Left kidney (tissue), 2 donors: ENCODE data around the gene FMN2. TPM values are rescaled to one million over a fixed set of nuclear protein-coding genes. Genes with fewer than 3 reads are reported as not detected.
A peak's percentile ranks its signal among the peaks of the same experiment; 100 is the strongest.

Source experiments
- DNase-seq: peaks from one replicate; pipeline ENCODE4 v3.0.0-alpha.2; 2013
- polyA plus RNA-seq: library from polyadenylated mRNA; unstranded; fragments of 120-200 nt; gene quantifications from one replicate; pipeline ENCODE4 v1.2.1, GENCODE V29; 2013; ENCODE audit not compliant: insufficient read length

FMN2 gene
- polyA plus RNA-seq, 1 donor: 6.9 TPM

DNA sequence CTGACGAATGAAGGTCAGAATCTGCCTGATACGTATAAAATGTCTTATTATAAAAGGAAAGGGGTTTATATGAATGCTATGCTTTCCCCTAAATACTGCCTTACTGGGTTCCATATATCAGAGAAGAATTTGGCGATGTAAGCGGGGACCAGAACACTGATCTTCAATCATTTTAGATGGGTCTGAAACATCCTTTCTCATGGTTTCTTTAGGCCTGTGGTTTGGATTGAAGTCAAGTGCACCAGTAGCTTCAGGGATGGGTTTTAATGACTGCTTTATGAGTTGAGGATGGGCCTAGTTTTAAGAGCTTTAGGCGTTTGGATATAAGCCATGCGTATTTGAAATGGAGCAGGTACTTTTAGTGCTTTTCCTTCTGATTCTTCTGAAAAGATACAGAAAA lies 6.9 kb downstream of the FMN2 start:
- no peak for DNase-seq

DNA sequence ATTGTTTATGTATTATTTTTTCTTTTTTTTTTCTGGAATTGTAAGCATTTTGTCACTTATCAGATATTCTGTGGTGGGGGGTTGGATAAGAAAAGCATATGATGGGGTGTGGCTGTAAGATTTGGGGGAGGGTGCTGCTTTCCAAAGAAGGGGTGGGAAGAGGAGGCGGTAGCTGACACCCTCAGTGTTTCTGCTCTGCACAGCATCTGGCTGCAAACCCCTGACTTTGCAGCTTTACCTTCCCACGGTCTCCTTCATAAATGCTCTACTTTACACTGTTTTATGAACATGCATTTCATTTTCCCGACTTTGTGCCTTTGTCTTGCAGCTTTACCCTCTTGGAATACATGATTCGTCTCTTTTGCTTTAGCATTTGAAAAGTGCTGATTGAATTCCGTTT lies 7.6 kb downstream of the FMN2 start:
- DNase-seq: no peak

DNA sequence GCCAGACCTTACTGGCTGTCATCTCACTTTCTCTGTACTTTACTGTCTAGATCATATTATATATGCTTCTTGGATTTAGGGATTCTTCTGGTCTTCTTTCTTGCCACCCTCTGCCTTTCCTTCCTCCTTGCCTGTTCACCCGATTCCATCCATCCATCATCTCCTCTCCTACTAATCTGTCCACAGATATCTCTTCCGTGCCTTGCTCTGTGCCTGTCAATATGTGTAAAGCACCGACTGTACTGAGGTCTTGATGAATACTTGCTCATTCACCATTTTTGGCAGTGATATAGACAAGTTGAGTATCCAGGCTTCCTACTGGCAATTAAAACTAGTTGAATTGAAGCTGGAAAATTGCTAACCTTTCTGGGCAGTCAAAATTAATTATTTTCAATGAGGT lies 8.1 kb downstream of the FMN2 start:
- no peak for DNase-seq

DNA sequence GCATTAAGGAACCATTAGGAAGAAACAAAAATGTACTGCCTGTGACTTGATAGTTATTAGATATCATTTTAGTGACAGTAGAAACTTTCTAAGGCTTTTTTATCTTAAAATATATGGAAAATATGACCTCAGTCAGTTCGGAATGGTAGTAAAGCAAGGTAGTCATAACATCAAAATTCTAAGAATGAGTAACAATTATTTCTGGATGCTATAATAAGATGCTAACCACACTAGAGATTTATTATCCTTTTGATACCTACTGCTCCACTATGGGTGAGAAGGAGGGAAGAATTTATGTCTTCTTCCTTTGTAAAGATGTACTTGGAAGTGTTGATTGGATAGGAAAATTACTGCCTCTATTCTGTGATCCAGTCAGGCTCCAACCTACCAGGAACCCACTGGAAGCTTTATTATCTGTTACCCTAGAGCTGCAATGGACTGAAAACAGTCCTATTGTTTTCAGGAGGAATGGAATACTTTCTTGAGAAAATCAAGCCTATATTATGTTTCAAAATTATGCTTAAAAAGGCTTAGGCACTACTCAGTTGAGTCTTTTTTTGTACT lies 8.8 kb downstream of the FMN2 start:
- DNase-seq: no peak

DNA sequence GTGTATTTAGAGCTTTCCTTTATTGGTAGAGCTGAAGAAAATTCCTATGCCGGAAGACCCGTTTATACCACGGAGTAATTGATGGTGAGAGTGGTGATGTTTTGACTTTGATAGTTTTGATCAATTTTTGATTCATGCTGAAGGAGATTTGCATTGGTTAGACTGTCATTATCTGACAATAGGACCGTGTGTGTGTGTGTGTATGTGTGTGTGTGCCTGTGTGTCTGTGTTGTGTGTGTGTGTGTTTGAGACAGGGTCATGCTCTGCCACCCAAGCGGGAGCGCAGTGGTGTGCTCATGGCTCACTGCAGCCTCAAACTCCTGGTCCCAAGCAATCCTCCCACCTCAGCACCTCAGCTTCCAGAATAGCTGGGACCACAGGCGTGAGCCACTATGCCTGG lies 9.6 kb downstream of the FMN2 start:
- DNase-seq: no peak

DNA sequence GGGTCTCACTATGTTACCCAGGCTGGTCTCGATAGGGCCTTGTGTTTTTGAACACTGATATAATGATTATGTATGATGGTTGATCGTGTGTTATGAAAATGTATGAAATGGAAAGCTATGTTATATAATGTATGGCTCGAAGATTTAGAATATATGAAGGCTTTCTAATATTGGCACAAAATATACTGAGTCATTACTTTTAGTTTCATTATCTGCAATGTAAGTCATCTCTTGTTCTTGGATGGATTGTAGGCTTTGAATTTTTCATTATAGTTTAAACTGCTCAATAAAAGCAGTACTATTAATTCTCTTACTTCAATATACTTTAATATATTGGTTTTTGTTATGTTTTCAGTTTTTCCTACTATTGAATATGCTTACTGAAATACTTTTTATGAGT lies 10.1 kb downstream of the FMN2 start:
- DNase-seq: no peak

DNA sequence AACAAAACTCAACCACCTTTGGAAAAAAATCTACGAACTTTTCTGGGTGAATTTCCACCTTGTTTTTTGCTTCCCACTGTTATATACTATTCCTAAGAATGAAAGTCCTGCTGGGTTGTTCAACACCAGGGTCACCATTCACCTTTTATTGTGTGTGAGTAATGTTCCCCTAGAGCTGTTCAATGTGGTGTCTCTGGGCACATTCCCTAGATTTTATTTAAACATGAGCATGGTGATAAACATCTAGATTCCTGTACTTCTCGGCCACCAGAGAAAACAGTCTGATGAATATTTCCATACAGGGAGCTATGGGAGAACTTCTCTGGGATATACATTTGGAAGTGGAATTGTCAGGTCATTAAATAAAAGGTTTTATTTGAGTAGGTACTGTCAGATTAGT lies 13.0 kb downstream of the FMN2 start:
- DNase-seq: no peak

DNA sequence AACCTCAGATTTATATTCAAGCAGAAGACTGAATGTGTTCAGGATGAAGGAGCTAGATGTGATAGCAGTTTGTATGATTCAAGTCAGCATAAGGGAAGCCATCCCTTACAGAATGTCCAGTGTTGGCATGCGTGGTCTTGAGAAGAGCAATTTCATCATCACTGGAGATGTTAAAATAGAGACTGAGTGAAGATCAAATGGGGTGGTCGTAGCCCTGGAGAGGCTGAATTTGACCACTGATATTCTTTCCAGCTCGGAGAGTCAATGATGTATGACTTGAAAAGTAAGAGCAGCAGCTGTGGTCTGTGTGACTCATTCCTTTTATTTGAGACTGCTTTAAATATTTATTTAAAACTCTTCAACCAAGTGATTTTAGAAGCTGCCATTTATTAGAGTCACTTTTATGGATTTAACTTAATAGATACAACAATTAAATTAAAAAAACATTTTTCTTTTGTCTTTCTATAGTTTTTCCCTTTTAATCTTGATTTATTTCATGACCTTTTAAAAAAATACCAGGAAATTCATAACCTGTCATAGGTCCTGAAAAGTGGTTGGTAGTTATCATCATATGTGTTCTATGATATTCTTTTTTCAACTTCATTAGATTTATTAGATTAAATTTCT lies 15.5 kb downstream of the FMN2 start:
- no peak for DNase-seq

DNA sequence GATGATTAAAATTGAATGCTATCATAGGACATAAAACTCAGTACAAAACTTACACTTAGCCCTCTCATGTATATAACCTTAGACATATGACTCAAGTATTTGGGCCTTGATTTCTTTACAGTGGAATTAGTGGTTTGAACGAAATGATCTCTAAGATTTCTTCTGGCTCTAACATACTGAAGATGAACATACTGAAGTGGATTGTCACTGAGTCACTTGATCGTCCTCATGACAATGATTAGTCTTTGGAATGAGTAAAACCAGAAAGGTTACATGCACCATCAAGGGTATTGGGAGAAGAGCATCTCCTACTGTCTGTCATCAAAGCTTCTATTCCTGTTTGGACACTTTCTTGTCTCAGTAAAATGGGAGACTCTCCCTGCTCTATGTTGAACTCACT lies 17.4 kb downstream of the FMN2 start:
- no peak for DNase-seq

DNA sequence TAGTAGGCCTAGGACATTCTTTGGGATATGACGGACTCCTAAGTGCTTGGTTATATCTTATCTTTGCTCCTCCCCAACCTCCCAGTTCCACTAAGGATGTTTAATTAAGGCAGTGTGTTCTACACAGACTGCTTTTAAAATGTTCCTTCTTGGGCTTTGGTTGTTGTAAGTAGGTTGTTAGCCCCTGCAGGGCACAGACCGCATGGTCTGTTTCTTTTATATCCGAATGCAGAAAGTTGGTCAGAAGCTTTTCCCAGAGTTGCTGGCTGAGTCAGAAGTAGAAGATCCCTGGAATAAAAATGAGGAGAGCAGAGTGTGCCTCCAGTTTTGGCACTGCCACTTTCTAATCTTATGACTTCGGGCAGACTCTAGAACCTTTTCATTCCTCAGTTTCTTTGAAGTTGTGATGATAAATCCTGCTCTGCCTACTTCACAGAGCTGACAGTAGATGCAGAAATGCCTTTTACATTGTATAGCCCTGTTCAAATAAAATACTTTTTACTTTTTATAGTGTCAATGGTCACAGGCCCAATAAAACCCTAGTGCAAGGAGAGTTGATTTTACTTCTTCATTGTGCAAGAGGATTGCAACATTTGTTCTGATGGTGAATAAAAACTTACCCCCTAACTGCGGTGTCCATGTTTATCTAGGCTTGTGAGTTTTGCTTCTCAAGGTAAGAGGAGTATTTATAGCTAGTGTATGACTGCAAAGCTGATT lies 18.4 kb downstream of the FMN2 start:
- no peak for DNase-seq

DNA sequence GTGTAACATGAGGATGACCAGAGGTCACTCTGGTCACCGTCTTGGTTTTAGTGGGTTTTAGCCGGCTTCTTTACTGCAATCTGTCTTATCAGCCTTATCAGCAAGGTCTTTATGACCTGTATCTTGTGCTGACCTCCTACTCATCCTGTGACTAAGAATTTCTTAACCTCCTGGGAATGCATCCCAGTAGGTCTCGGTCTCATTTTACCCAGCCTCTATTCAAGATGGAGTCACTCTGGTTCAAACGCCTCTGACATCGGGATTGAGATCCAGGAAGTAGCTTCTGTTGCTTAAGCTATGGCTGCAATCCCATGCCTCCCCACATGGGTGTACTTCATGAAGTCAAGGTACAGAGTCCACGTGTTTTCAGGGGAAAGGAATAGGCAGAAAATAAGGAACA lies 19.9 kb downstream of the FMN2 start:
- no peak for DNase-seq

DNA sequence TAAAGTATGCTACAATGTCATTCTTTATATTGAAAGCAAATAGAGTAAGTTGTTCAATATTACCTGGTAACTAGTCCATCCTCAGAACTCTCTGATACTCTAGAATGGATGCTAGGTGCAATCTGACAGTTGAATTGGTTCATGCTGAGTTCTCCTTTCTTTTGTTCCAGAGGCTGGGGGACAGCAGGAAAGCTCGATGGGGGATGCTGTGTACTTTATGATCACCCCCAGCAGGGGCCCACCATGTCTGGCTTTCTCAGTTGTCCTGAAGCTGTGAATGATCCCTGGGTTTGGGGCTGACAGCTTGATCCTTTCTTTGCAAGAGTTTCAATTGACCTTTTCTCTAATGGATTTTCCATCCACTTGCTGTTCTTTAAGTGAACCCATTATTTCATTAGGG lies 22.5 kb downstream of the FMN2 start:
- no peak for DNase-seq

DNA sequence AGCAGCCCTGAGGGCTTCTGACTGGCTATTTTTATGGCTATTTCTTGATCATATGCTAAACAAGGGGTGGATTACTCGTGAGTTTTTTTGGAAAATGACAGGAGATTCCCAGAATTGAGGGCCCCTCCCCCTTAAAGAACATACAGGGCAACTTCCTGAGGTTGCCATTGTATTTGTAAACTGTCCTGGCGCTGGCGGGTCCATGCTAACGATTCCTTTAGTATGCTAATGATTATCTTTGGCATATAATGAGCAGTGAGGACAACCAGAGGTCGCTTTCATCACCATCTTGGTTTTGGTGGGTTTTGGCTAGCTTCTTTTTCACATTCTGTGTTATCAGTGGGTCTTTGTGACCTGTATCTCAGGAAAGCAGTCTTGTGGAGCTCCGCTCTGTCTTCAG lies 24.1 kb downstream of the FMN2 start:
- DNase-seq: no peak

DNA sequence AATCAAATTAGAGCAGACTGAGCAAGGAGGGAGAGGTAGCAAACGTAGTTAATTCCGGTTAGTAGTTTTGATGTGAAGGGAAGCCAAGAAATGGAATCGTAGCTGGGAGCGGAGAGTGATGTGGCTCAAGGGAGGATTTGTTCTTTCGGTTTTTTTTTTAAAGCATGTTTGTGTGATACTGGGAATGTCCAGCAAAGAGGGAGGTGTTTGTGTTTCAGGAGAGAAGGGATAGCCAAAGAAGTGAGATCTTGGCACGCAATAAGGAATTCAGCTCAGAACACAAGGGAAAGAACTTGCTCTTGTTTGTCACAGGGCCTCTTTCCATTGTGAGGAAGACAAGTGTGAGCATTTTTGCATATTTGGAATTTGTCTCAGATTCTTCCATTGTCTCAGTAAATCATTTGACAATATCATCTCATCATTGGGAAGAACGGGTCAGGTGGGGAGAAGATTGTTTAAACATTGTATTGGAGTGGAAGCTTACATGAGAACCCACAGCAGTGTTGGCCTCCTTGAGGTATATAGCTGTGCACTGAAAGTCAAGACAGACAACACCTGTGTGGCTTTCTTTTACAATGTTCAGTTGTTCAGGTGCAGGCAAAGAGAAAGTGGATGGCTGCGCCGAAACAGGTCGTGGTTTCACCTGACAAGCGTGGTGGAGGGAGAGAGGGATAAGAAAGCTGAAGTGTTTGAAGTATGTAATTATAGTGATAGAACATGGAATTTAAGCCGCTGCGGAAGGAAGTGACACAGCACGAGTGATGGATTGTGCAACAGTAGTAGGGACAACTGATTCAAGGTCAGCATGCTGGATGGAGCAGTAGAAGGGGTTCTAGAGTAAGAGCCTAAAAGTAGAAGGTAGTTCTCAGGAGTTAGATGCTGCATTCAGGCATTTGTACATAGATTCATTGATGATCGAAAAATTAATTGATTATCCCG lies 25.4 kb downstream of the FMN2 start:
- DNase-seq: no peak

DNA sequence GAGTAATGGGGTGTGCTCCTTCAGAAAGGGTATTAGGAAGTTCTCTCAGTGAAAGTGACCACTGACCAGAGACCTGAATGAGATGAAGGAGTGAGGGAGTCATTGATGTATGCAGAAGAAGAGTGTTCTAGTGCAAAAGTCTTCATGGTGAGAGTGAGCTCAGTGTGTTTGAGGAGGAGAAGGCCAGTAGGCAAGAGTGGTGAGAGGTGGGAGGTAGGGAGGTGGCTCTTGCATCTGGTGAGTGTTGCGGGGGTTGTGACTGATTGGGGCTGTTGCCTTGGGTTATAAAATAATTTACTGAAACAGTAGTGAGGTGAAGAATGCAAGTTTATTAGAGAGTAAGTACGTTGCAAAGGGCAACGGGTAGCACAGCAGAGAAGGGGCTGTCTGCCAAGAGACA lies 26.2 kb downstream of the FMN2 start:
- DNase-seq: no peak

DNA sequence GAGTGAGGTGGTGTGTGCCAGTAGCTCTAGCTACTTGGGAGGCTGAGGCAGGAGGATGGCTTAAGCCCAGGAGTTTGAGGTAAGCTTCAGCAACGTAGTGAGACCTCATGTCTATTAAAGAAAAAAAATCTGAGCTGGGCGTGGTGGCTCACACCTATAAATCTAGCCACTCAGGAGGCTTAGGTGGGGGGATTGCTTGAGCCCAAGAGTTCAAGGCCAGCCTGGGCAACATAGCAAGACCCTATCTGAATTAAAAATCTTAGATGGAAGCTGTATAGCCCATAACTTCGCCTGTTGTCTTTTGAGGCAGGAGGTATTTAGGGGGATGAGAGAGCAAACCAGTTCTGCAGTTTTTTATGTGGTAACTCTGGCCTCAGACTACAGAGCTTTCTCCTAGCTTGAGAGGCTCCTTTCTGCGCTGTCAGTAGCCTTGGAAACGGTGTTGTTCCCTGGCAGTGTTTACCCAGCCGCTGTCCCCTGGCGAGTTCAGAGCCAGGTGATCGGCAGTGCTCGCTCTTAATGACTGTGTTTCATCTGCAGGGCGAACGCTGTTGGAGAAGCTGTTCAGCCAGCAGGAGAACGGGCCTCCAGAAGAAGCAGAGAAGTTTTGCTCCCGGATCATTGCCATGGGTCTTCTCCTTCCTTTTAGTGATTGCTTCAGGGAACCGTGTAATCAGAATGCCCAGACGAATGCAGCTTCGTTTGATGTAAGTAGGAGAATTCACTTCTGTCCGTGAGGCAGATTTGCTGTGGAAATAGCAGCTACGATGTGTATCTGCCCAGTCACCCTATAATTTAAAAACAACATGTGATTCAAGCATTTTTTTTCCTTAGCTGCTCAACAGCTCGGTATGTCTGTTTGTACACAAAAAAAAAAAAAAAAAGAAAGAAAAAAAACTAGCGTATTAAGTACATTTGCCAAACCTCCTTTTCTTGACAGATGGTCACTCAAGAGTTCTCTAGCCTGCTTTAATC lies 31.2 kb downstream of the FMN2 start:
- DNase-seq: peak; percentile 52

DNA sequence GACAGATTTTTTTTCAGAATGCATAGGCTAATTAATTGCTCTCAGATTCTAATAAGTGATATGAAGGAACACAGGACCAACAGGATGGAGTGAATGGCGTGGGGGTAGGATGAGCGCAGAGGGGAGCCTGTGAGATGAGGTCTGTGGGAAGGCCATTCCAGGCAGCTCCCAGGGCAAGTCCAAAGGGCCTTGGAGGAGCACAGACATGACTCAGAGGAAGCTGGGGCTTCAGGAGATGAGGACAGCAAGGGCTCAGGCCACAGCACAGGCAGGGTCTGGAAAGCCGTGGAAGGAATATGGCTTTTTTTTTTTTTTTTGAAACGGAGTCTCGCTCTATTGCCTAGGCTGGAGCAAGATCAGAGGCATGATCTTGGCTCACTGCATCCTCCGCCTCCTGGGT lies 35.1 kb downstream of the FMN2 start:
- no peak for DNase-seq

DNA sequence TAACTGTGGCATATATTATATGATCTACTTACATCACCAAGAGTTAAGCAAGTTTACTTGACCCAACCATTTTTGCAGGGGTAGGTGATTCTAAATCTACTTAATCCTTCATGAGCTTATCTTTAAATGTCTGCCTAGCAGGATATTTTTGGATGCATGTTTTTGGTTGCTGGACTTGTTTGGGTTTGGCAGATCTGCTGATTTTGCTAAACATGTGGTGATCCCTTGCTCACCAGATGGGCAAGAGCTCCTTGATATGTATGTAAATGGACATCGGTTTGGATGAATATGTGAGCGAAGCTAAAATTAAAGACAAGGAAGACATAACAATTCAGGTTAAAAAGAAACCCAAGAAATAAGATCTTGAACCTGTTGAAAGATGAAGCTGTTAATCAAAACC lies 36.7 kb downstream of the FMN2 start:
- DNase-seq: no peak

DNA sequence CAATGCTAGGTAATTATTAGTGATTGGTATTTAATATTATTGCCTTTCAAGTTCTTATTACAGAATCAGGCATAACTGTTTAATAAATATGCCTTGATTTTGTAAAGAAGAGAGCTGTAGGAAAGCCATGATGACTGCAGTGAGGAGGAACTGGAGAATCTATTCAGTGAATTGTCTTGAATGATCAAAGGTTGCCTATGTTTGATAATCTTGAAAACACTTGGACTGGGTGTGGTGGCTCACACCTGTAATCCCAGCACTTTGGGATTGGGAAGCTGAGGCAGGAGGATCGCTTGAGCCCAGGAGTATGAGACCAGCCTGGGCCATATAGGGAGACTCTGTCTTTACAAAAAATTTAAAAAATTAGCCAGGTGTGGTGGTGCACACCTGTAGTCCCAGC lies 42.4 kb downstream of the FMN2 start:
- no peak for DNase-seq

DNA sequence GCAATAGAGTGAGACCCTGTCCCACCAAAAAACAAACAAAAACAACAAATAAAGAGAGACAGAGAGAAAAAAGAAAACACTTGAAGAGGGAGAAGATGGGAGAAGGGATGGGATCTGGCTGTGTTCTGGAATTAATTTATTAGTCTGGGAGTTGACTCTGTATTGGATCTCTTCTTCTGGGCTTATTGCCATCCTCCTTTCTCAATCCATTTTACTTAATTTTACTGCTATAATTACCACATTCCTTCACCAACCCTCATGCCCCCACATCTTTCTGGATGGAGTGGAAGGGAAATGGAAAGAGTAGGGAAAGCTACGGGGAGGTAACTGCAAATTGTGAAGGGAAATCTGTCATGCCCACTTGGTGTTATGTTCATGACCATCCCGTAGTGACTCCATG lies 42.9 kb downstream of the FMN2 start:
- DNase-seq: no peak

DNA sequence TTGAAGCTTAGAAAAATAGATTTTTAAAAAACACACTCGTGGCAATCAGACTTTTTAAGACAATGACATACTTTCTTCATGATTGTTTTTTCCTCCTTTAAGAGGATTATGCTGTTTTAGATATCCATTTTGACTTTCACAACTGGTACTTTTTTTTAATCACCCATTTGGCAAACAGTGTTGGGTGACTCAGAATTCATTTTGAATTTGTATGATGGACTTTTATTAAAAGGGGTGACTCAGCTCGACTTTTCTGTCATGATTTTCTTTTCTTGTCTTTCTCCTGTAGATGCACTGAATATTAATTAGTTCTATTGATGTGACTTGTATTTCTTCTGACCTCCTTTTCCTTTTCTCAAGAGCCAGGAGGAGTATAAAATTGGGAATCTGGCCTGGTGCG lies 44.7 kb downstream of the FMN2 start:
- DNase-seq: no peak

DNA sequence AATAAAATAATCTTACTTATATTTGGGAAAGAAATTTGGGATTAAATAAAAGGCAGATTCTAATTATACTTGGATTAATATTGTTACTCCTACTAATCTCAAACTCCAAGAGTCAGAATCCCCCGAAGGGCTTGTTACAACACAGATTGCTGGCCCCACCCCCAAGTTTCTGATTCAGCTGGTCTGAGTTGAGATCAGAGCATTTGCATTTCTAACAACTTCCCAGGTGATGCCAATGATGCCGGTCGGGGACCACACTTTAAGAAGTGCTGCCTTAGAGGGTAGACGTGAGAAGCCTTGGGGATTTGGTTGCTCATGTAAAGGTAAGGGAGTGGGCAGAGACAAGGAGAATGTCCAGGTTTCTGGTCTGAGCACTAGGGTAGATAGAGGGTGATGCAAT lies 47.2 kb downstream of the FMN2 start:
- no peak for DNase-seq
